ENCODE results near the gene CMTR1. TPM values are rescaled to one million over a fixed set of nuclear protein-coding genes. Genes with fewer than 3 reads are reported as not detected.
"Not testable (repeated sequence)": the region's sequence is repeated elsewhere in the genome, so short reads cannot be mapped to it uniquely, and the experiment has no call there.

Gene CMTR1
- total and polyA plus RNA-seq, 10 of the 15 experiments (the other 5 are each of a cell fraction or from before 2014, with no cell fraction given) = 2.7 to 67.0 (median 46.2) TPM

GRCh38 chr6:37442416-37443215 lies 9.6 kb downstream of the CMTR1 start:
- H3K36me3 ChIP-seq (ENCODE audit: control insufficient read depth in 2 of 2, insufficient read depth in 2 of 2, low read length in 1 of 2) = peaks cover 12 to 34% of the 10 kb centered on the region in 2 experiments
- H3K79me2 ChIP-seq (ENCODE audit: control insufficient read depth, insufficient read depth, low read length) = peaks cover 26% of the 10 kb centered on the region
- intact Hi-C loops (cut with micrococcal nuclease; ENCODE audit: unreplicated experiment) = no loop called here

GRCh38 chr6:37443216-37443542 lies 10.2 kb downstream of the CMTR1 start:
- BruUV-seq (replicated peaks); in situ Hi-C loops (cut with MboI); DNase-seq (ENCODE audit: low read depth, low spot score); H3K27me3 ChIP-seq (replicated peaks in 1 of 2; ENCODE audit: control insufficient read depth in 2 of 2, insufficient read depth in 2 of 2, low read length in 1 of 2); ATAC-seq; H3K4me1 ChIP-seq (ENCODE audit: control insufficient read depth, insufficient read depth, low read length); H3K4me3 ChIP-seq; H3K9me3 ChIP-seq (replicated peaks; ENCODE audit: control insufficient read depth, insufficient read depth, low read length); H3K9ac ChIP-seq (ENCODE audit: control insufficient read depth, insufficient read depth, low read length); FAIRE-seq; H3K27ac ChIP-seq (ENCODE audit: control insufficient read depth, insufficient read depth); RAD21 ChIA-PET (ENCODE audit: unreplicated experiment); intact Hi-C loops (cut with micrococcal nuclease; ENCODE audit: unreplicated experiment); H2AFZ ChIP-seq (ENCODE audit: control insufficient read depth, low read depth, low read length); H4K20me1 ChIP-seq (ENCODE audit: control insufficient read depth, insufficient read depth): not testable (repeated sequence)
- CTCF ChIA-PET = interaction anchor here (1.3 kb wide), 1 partner anchor 10 kb away, joined by 6 read pairs; the partner anchor contains the start of gene CMTR1
- WGBS (ENCODE audit: insufficient coverage, insufficient replicate concordance, low lambda C conversion rate, missing lambda C conversion rate) = 70% methylated on average over 3 of the region's 5 CpGs
- SMC1A ChIA-PET (ENCODE audit: uncharacterized antibody, unreplicated experiment) = interaction anchor here (1.9 to 2.3 kb wide), 2 partner anchors 10 to 77 kb away, joined by 6 to 10 read pairs; partner anchors contain the start of gene CMTR1
- POLR2A ChIA-PET = interaction anchor here (0.7 to 1.4 kb wide), 2 partner anchors 8 to 10 kb away, joined by 3 read pairs; no protein-coding TSS in a partner anchor
- Histone ChIP-seq H3K79me2 (ENCODE audit: control insufficient read depth, insufficient read depth, low read length) (peaks cover 26% of the 10 kb centered on the region), H3K4me2 (ENCODE audit: control insufficient read depth, insufficient read depth) (peak overlapping the region; percentile 28; the same call in 1 of the 2 replicates), H3K36me3 (ENCODE audit: control insufficient read depth in 2 of 2, insufficient read depth in 2 of 2, low read length in 1 of 2) (peaks cover 12 to 34% of the 10 kb centered on the region in 2 experiments)

More at GRCh38 chr6:37442416-37443215, 9.6 kb downstream of the CMTR1 start:
- no peak for TF ChIP-seq NR2C1 (IDR thresholded peaks at IDR 0.05)
- TF ChIP-seq SMARCA5 (IDR thresholded peaks at IDR 0.05) = no peak
- TF ChIP-seq TARDBP (IDR thresholded peaks at IDR 0.05; ENCODE audit: borderline replicate concordance) = no peak
- no peak for TF ChIP-seq FOXK2 (IDR thresholded peaks at IDR 0.05)
- TF ChIP-seq BHLHE40 (IDR thresholded peaks at IDR 0.05; ENCODE audit: borderline replicate concordance in 1 of 2, low read depth in 2 of 2, low read length in 1 of 2) = no peak
- no peak for TF ChIP-seq PAX5 (IDR thresholded peaks at IDR 0.05; ENCODE audit: borderline replicate concordance, low read depth, low read length)
- no peak for TF ChIP-seq HSF1 (IDR thresholded peaks at IDR 0.05; ENCODE audit: low read depth, low read length)
- TF ChIP-seq POLR2A (IDR thresholded peaks at IDR 0.05; ENCODE audit: low read depth, low read length) = no peak
- TF ChIP-seq SUZ12 (IDR thresholded peaks at IDR 0.05; ENCODE audit: unreplicated experiment) = no peak
- no peak for TF ChIP-seq ETV6 (conservative IDR thresholded peaks at IDR 0.05 in 1 of 2, IDR thresholded peaks at IDR 0.05 in 1 of 2; ENCODE audit: borderline replicate concordance in 1 of 2, low read depth in 1 of 2)
- no peak for TF ChIP-seq DPF2 (IDR thresholded peaks at IDR 0.05)
- in situ Hi-C loops (cut with MboI) = no loop called here
- H3K27me3 ChIP-seq (replicated peaks in 1 of 2; ENCODE audit: control insufficient read depth in 2 of 2, insufficient read depth in 2 of 2, low read length in 1 of 2) = no peaks in the 10 kb centered on the region
- H3K4me2 ChIP-seq (ENCODE audit: control insufficient read depth, insufficient read depth) = peak overlapping the region; percentile 28
- no TSS peak for BruUV-seq (replicated peaks)
- ChIA-PET SMC1A (ENCODE audit: uncharacterized antibody, unreplicated experiment) (interaction anchor here (1.1 to 1.9 kb wide), 3 partner anchors 9 to 95 kb away, joined by 4 to 6 read pairs (median 6); partner anchors contain the start of gene CMTR1), POLR2A (interaction anchor here (0.7 kb wide), 1 partner anchor 9 kb away, joined by 3 read pairs; no protein-coding TSS in a partner anchor), CTCF (interaction anchor here (0.7 kb wide), 1 partner anchor 123 kb away, joined by 4 read pairs; no protein-coding TSS in a partner anchor), RAD21 (ENCODE audit: unreplicated experiment) (interaction anchor here (0.7 kb wide), 1 partner anchor 75 kb away, joined by 3 read pairs; no protein-coding TSS in a partner anchor)
- no peaks in the 10 kb centered on the region for H4K20me1 ChIP-seq (ENCODE audit: control insufficient read depth, insufficient read depth)
- ATAC-seq (peak; percentile 61), DNase-seq (ENCODE audit: low read depth, low spot score) (no peak), FAIRE-seq (no peak)
- WGBS (ENCODE audit: insufficient coverage, insufficient replicate concordance, low lambda C conversion rate, missing lambda C conversion rate) = 0% methylated on average over 4 of the region's 4 CpGs
- no peak overlapping the region for H3K9ac ChIP-seq (ENCODE audit: control insufficient read depth, insufficient read depth, low read length)
- no peak overlapping the region; the same call in 1 of the 2 replicates for H3K4me3 ChIP-seq
- peaks cover 4% of the 10 kb centered on the region for H3K4me1 ChIP-seq (ENCODE audit: control insufficient read depth, insufficient read depth, low read length)
- peak overlapping the region; percentile 24; the same call in 1 of the 2 replicates for H3K27ac ChIP-seq (ENCODE audit: control insufficient read depth, insufficient read depth)
- H3K9me3 ChIP-seq (replicated peaks; ENCODE audit: control insufficient read depth, insufficient read depth, low read length) = no peaks in the 10 kb centered on the region
- no peak overlapping the region for H2AFZ ChIP-seq (ENCODE audit: control insufficient read depth, low read depth, low read length)

Measured in GM12878 (cell line).